Measurements from ENCODE around the gene ANXA4.

DNA sequence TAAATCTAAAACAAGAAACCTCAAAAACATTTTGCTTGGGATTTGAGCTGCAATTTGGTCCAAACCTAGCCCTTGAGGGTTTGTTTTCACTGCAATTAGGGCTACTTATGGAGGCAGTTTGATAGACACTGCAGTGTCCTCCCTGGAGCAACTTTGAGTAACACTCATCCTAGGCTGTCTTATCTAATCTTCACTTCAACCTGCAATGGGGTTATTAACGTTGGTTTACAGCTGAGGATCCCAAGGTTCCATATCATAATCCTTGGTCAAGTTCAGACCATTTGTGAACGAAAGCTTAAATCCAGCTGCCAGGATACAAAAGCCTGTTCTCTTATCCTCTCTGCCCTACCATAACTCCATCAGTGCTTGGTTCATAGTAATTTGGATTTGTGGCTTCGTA, 2.5 kb downstream of the ANXA4 start:
- TF ChIP-seq CTCF (IDR thresholded peaks at IDR 0.05): no peak
- TF ChIP-seq POLR2A (IDR thresholded peaks at IDR 0.05): no peak
- TF ChIP-seq EP300 (IDR thresholded peaks at IDR 0.05): no peak
- no peak for TF ChIP-seq POLR2AphosphoS5 (IDR thresholded peaks at IDR 0.05)
